GM12872 (cell line): ENCODE results near the gene TM4SF4.
A peak's percentile ranks its signal among the peaks of the same experiment; 100 is the strongest.

ENCODE experiments used
- CTCF ChIP-seq: IDR thresholded peaks from 3 replicates; pipeline ENCODE4 v1.5.1; 2011; ENCODE audit warnings: low read depth, mild to moderate bottlenecking, low read length, moderate library complexity; ENCODE audit not compliant: insufficient read depth

TM4SF4 gene

GRCh38 chr3:149473357-149474249, 894 bp upstream of the TM4SF4 start:
- TF ChIP-seq CTCF: no peak

- TF ChIP-seq CTCF: no peak
These were observed 1.1 kb downstream of the TM4SF4 start for GRCh38 chr3:149475451-149476060.

GRCh38 chr3:149476225-149476624, 1.7 kb downstream of the TM4SF4 start:
- no peak for TF ChIP-seq CTCF

- TF ChIP-seq CTCF: no peak
These were observed 5.3 kb downstream of the TM4SF4 start for GRCh38 chr3:149479621-149480325.

GRCh38 chr3:149480326-149481017, 6.0 kb downstream of the TM4SF4 start:
- TF ChIP-seq CTCF: peak; percentile 92

GRCh38 chr3:149481056-149481455, 6.6 kb downstream of the TM4SF4 start:
- TF ChIP-seq CTCF: no peak

GRCh38 chr3:149481491-149481890, 7.0 kb downstream of the TM4SF4 start:
- TF ChIP-seq CTCF: no peak
